ENCODE measurements around the gene SMIM43. TPM values are rescaled to one million over a fixed set of nuclear protein-coding genes. Genes with fewer than 3 reads are reported as not detected.
A peak's percentile ranks its signal among the peaks of the same experiment; 100 is the strongest.

Gene SMIM43
- total RNA-seq, 2 donors from 2014 or later, result not detected

- no peak for DNase-seq (ENCODE audit: low spot score)
- no peaks in the 10 kb centered on the region for H3K4me1 ChIP-seq
- H3K27me3 ChIP-seq, result no peaks in the 10 kb centered on the region
- no peak for TF ChIP-seq CTCF (IDR thresholded peaks at IDR 0.05)
- H3K27ac ChIP-seq, result no peak overlapping the region
- H3K36me3 ChIP-seq, result no peaks in the 10 kb centered on the region
- no peaks in the 10 kb centered on the region for H3K9me3 ChIP-seq
- no peak overlapping the region for H3K4me3 ChIP-seq
Measured at GRCh38 chr4:121771869-121772268, 6.9 kb upstream of the SMIM43 start.

DNA sequence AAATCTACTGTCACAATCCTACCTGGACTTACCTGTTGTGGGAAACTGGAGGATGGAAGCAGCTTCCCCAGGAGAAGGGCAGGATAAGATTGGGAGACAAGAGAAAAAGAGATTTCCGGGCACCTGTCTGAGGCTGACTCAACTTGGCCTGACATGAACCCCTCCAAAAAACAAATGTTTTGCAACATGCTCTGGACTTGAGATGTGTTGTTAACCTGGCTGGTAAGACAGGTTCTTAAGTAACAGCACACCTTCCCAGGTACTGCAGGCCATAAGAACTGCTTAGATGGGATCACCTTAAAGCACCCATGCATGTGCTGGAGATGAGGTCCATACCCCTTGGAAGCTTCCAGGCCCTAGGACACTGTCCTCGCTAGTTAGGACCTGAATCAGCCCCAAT lies 4.4 kb upstream of the SMIM43 start:
- Histone ChIP-seq H3K27me3 (no peaks in the 10 kb centered on the region), H3K36me3 (no peaks in the 10 kb centered on the region)

DNA sequence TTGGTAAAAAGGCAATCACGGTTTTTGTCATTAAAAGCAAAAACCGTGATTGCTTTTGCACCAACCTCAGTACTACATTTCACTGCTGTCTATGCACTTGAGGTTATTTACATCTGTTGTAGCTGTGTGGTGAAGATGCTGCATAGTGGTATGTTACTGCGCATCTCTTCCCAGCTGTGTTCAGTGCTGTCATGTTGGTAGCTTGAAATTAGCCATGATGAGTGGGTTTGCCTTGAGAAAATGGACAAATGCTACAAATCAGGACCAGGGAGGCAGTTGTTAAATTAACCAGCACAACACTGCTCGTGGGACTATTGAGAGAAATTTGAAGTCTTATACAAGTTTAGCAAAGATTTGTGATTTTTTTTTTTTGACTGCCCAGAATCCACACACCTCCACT lies 2.2 kb upstream of the SMIM43 start:
- Histone ChIP-seq H3K4me1 (peaks cover 0 to 6% of the 10 kb centered on the region in 2 donors), H3K9me3 (no peaks in the 10 kb centered on the region), H3K27me3 (no peaks in the 10 kb centered on the region), H3K27ac (no peak overlapping the region), H3K4me3 (no peak overlapping the region), H3K36me3 (no peaks in the 10 kb centered on the region)
- TF ChIP-seq CTCF (IDR thresholded peaks at IDR 0.05), result no peak
- no peak for DNase-seq (ENCODE audit: low spot score)

More for the DNA sequence above, 4.4 kb upstream of the SMIM43 start:
- Histone ChIP-seq H3K4me1 (peaks cover 0 to 5% of the 10 kb centered on the region in 2 donors), H3K4me3 (no peak overlapping the region), H3K27ac (no peak overlapping the region), H3K9me3 (no peaks in the 10 kb centered on the region)
- no peak for TF ChIP-seq CTCF (IDR thresholded peaks at IDR 0.05)
- DNase-seq (ENCODE audit: low spot score), result no peak

DNA sequence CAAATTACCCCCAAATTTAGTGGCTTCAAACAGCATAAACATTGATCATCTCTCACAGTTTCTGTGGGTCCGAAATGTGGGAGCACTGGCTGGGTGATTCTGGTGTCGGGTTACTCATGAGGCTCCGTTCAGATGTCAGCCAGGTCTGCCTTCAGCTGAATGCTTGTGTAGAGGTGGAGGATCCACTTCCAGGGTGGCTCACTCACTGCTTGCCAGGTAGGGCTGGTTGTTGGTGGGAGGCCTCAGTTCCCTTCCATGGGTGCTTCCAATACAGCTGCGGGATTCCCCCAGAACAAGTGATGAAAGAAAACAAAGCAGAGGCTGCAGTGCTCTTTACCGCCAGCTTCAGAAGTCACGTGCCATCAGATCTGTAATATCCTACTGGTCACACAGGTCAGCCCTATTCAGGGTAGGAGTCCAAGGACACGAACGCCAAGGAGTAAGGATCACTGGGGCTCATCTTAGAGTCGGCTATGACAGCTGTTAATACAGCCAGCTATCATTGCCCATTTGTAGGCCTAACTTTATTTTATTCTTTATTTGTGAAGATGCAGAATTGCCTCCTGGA lies 1.1 kb upstream of the SMIM43 start:
- Histone ChIP-seq H3K9me3 (no peaks in the 10 kb centered on the region), H3K27ac (no peak overlapping the region), H3K4me3 (no peak overlapping the region), H3K36me3 (no peaks in the 10 kb centered on the region), H3K4me1 (peaks cover 0 to 6% of the 10 kb centered on the region in 2 donors), H3K27me3 (no peaks in the 10 kb centered on the region)
- DNase-seq (ENCODE audit: low spot score), result no peak
- TF ChIP-seq CTCF (IDR thresholded peaks at IDR 0.05), result no peak

GRCh38 chr4:121765368-121765705 lies 373 bp upstream of the SMIM43 start:
- Histone ChIP-seq H3K27ac (no peak overlapping the region), H3K36me3 (no peaks in the 10 kb centered on the region), H3K4me3 (peak overlapping the region; percentile 37 to 44), H3K4me1 (peaks cover 0 to 6% of the 10 kb centered on the region in 2 donors), H3K9me3 (no peaks in the 10 kb centered on the region), H3K27me3 (no peaks in the 10 kb centered on the region)
- TF ChIP-seq CTCF (IDR thresholded peaks at IDR 0.05), result no peak
- no peak for DNase-seq (ENCODE audit: low spot score)

- H3K9me3 ChIP-seq, result no peaks in the 10 kb centered on the region
- H3K4me3 ChIP-seq, result peak overlapping the region; percentile 37 to 44
- no peaks in the 10 kb centered on the region for H3K36me3 ChIP-seq
- no peak overlapping the region for H3K27ac ChIP-seq
- no peaks in the 10 kb centered on the region for H3K27me3 ChIP-seq
- DNase-seq (ENCODE audit: low spot score), result no peak
- TF ChIP-seq CTCF (IDR thresholded peaks at IDR 0.05), result no peak
- H3K4me1 ChIP-seq, result peaks cover 0 to 6% of the 10 kb centered on the region in 2 donors
Measured at GRCh38 chr4:121764303-121764701, 662 bp downstream of the SMIM43 start.
